ENCODE data around the gene ZSCAN5C. TPM values are rescaled to one million over a fixed set of nuclear protein-coding genes. Genes with fewer than 3 reads are reported as not detected.
"Not testable (repeated sequence)": the region's sequence is repeated elsewhere in the genome, so short reads cannot be mapped to it uniquely, and the experiment has no call there.

Gene ZSCAN5C
- total RNA-seq, 2 experiments from 2014 or later: not detected

DNA sequence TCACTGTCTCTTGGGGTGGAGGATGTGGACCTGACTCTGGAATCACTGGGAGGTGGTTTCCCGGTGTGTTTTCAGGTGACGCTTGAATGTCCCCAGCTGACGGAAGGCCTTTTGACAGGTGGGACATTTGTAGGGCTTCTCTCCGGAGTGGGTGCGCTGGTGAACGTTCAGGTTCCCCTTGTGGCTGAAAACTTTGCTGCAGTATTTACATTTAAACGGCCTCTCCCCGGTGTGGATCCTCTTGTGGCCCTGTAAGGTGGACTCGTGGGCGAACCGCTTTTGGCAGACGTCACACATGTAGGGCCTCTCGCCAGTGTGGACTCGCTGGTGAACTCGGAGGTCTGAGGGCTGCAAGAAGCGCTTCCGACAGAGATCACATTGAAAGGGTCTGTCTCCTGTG lies 12.3 kb upstream of the ZSCAN5C start:
- CTCF ChIA-PET: no interaction called here
- POLR2A ChIA-PET: no interaction called here

- POLR2A ChIA-PET: no interaction called here
- CTCF ChIA-PET: no interaction called here
These were observed 11.0 kb upstream of the ZSCAN5C start for GRCh38 chr19:56191115-56191514.

DNA sequence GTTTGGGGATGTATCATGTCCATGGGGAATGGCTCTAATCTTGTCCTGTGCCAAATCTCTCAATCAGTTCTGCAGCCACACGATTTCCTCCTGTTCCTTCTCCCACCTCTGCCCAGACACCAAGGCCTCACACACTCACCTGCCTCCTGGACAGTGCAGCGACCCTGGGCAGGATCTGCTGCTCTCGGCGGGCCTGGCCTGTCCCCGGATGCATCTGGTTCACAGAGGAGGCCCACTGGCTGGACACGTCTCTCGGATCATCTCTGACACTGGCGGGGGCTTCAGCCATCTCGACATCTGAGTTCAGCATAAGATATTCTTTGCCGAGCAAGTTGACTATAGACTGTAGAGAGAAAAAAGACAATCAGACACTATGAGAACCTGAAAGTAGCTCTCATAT lies 10.4 kb upstream of the ZSCAN5C start:
- POLR2A ChIA-PET: no interaction called here
- CTCF ChIA-PET: no interaction called here

- ChIA-PET CTCF (no interaction called here), POLR2A (no interaction called here)
These were observed 8.0 kb upstream of the ZSCAN5C start for GRCh38 chr19:56193981-56194640.

GRCh38 chr19:56197646-56198045 lies 4.4 kb upstream of the ZSCAN5C start, which contains the start of gene ZSCAN5B:
Gene ZSCAN5B, minus strand, starts transcription at chr19:56197783. Its CDS starts 4,731 bp downstream, at chr19:56193052.
- POLR2A ChIA-PET, CTCF ChIA-PET: not testable (repeated sequence)

DNA sequence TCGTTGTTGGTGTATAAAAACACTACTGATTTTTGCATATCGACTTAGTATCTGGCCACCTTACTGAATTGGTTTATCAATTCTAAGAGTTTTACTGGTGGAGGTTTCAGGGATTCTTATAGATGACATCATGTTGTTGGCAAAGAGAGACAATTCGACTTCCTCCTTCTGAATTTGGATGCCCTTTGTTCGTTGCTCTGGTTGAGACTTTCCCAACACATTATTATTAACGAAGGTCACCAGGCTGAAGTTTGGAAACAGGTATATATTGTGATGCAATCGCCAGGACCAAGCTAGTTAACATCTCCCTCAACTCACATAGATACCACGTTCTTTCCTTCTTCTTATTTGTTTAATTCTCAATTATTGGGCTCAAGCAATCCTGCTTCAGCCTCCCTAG lies 2.4 kb upstream of the ZSCAN5C start:
- ChIA-PET POLR2A (no interaction called here), CTCF (no interaction called here)

- POLR2A ChIA-PET: not testable (repeated sequence)
These were observed 5.5 kb downstream of the ZSCAN5C start for GRCh38 chr19:56207581-56207980.

DNA sequence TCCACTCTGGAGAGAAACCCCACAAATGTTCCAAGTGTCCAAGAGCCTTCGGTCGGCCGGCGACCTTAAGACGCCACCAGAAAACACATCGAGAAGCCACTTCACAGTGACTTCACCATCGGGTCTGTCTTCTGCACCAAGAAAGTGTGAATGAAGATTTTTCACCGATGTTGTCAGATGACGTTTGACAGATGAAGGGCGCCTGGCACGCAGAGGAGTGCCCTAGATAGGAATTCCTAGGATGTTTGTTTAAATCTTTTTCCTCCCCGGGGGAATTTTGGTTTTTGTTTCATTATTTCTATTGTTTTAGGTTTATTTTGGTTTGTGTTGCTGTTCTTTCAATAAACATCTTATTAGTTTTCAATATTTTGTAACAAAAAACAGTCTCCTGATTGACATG lies 7.0 kb downstream of the ZSCAN5C start:
- POLR2A ChIA-PET: no interaction called here
- CTCF ChIA-PET: interaction anchor here (1.2 kb wide), 1 partner anchor 37 kb away, joined by 3 read pairs; no protein-coding TSS in a partner anchor

More at GRCh38 chr19:56207581-56207980, 5.5 kb downstream of the ZSCAN5C start:
- CTCF ChIA-PET: not testable (repeated sequence)

- CTCF ChIA-PET: interaction anchor here (1.2 kb wide), 1 partner anchor 38 kb away, joined by 3 read pairs; no protein-coding TSS in a partner anchor
- POLR2A ChIA-PET: not testable (repeated sequence)
These were observed 8.0 kb downstream of the ZSCAN5C start for GRCh38 chr19:56210036-56210435.

- POLR2A ChIA-PET: no interaction called here
These were observed 9.6 kb downstream of the ZSCAN5C start for GRCh38 chr19:56211718-56212117.

DNA sequence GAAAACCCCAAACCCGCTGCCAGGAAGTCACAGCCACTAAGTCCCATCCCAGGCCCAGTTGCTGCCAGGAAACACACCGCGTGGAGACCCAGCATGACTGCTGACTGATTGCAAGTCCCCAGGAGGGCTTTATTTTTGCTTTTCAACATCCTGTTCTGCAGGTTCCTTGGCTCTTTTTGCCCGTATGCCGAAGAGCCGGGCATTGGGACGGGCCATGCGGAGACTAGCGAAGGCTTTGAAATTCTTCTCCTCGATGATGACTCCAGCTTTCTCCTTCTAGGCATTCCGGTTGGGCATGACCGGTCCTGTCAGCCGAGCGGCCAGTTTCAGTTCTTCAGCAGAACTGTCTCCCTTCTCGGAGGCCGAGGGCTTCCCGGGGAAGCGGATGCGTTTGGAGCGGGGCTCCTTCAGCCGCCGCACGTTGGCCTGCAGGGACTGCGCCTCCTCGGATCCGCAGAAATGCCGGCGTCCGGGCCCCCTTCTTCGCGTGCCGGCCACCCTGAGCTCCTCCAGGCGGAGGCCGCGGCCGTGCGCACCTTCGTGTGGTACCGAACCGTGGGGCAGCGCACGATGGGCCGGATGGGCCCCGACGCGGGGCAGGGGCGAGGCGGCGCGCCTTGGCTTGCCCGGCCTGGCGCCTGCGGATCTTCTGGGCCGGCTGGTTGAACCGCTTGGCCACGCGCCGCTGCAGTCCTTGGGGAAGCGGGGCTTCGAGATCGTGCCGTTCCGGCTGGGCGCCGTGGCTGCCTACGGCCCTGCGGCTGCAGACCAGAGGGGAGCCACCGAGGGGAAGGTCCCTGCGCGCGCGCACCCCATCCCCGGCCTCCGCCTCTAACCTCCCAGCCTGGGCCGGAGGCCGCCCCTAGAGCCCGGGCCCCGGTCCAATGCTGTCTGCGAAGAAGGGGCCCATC lies 15.2 kb downstream of the ZSCAN5C start:
- POLR2A ChIA-PET: no interaction called here
- CTCF ChIA-PET: interaction anchor here (0.7 kb wide), 1 partner anchor 611 kb away, joined by 3 read pairs; no protein-coding TSS in a partner anchor

More at GRCh38 chr19:56211718-56212117, 9.6 kb downstream of the ZSCAN5C start:
- CTCF ChIA-PET: no interaction called here

- CTCF ChIA-PET: no interaction called here
- POLR2A ChIA-PET: no interaction called here
These were observed 16.9 kb downstream of the ZSCAN5C start for GRCh38 chr19:56218961-56219360.

- CTCF ChIA-PET: interaction anchor here (0.9 kb wide), 1 partner anchor 145 kb away, joined by 3 read pairs; no protein-coding TSS in a partner anchor
- POLR2A ChIA-PET: not testable (repeated sequence)
These were observed 19.4 kb downstream of the ZSCAN5C start for GRCh38 chr19:56221442-56221841.

DNA sequence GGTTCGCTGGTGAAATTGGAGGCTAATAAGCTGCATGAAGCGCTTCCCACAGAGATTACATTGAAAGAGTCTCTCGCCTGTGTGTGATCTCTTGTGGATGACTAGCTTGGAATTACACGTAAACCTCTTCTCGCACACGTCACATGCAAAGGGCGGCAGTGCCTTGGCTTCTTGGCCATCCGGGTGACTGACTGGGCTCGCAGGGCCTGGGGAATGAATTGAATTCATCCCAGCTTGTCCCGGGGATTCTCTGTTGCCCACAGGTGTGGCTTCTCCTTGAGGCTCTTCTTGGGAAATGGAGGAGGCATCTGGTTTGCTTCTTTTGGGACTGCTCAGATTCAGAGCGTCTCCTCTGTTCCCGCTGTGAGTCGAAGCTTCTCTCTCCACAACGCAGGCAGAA lies 19.8 kb downstream of the ZSCAN5C start:
- ChIA-PET CTCF (no interaction called here), POLR2A (no interaction called here)

- ChIA-PET CTCF (no interaction called here), POLR2A (no interaction called here)
These were observed 20.8 kb downstream of the ZSCAN5C start for GRCh38 chr19:56222901-56223300.

DNA sequence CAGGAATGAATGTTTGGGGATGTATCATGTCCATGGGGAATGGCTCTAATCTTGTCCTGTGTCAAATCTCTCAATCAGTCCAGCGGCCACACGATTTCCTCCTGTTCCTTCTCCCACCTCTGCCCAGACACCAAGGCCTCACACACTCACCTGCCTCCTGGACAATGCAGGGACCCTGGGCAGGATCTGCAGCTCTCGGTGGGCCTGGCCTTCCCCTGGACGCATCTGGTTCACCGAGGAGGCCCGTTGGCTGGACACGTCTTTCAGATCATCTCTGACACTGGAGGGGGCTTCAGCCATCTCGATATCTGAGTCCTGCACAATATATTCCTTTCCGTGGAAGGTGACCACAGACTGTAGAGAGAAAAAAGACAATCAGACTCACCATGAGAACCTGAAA lies 21.4 kb downstream of the ZSCAN5C start:
- POLR2A ChIA-PET: no interaction called here
- CTCF ChIA-PET: no interaction called here

DNA sequence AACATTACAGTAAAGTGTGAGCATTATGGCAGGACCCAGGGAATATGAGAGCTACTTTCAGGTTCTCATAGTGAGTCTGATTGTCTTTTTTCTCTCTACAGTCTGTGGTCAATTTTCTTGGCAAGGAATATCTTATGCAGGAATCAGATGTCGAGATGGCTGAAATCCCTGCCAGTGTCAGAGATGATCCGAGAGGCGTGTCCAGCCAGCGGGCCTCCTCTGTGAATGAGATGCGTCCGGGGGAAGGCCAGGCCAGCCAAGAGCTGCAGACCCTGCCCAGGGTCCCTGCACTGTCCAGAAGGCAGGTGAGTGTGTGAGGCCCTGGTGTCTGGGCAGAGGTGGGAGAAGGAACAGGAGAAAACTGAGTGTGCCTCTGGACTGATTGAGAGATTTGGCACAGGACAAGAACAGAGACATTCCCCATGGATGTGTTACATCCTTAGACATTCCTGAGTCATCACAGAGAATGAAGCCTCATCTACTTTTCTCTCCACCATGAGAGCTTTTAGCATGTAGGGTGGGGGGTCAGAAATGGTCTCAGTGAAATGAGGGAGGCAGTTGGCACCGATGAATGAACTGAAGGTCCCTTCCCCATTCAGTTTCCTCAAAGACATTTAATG lies 43.2 kb downstream of the ZSCAN5C start:
- CTCF ChIA-PET: interaction anchor here (0.9 kb wide), 1 partner anchor 8 kb away, joined by 3 read pairs; no protein-coding TSS in a partner anchor
- POLR2A ChIA-PET: no interaction called here

DNA sequence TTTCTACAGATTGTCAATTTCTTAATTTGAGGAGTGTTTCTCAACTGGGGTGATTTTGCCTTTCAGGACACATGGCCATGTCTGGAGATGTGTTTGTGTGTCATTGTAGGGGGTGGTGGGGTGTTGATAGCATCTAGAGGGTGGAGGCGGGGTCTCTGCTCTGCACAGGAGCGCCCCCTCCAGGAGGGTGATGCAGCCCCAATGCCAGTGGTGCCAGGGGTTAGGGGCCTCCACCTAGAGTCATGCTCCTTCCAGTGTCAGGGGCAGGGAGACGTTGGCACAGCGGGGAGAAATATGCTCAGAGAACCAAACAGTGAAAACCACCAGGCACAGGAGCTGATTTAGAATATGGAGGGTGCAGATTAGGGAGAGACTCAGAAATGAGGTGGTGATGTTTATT lies 43.7 kb downstream of the ZSCAN5C start:
- CTCF ChIA-PET: interaction anchor here (0.9 kb wide), 1 partner anchor 7 kb away, joined by 3 read pairs; no protein-coding TSS in a partner anchor
- POLR2A ChIA-PET: not testable (repeated sequence)

- CTCF ChIA-PET: interaction anchor here (1.3 kb wide), 1 partner anchor 170 kb away, joined by 3 read pairs; no protein-coding TSS in a partner anchor
- POLR2A ChIA-PET: not testable (repeated sequence)
These were observed 46.8 kb downstream of the ZSCAN5C start for GRCh38 chr19:56248736-56249338.
